HL-60 (cell line): ENCODE data around the gene VNN1.

Source experiments
- DNase-seq, 2 experiments: peaks; one replicate each; pipeline ENCODE4 v3.0.0-alpha.2; 2010 to 2020; ENCODE audit warnings: low read depth in 1 of 2, low spot score in 1 of 2
- H3K27ac ChIP-seq: fragments of 250-450 bp; sonication (Bioruptor Pico); replicated peaks from 2 replicates; pipeline ENCODE4 v1.5.1; 2020; ENCODE audit warnings: mild to moderate bottlenecking, moderate library complexity
- H3K27me3 ChIP-seq: fragments of 250-450 bp; sonication (Bioruptor Pico); 2 replicates; pipeline ENCODE4 v1.5.1; 2021; ENCODE audit warnings: mild to moderate bottlenecking, moderate library complexity; ENCODE audit not compliant: insufficient read depth, poor library complexity, severe bottlenecking
- H3K4me3 ChIP-seq: replicated peaks from 2 replicates; pipeline ENCODE4 v1.5.1; 2011; ENCODE audit warnings: mild to moderate bottlenecking, control low read depth, low read length; ENCODE audit not compliant: insufficient read depth
- CTCF ChIP-seq: IDR thresholded peaks from one replicate; pipeline ENCODE4 v1.5.1; 2011; ENCODE audit warnings: low read length, control low read depth, inconsistent platforms; ENCODE audit not compliant: insufficient read depth
- GABPA ChIP-seq: IDR thresholded peaks from 2 replicates; pipeline ENCODE4 v1.6.1; 2012; ENCODE audit warnings: low read depth
- POLR2AphosphoS5 ChIP-seq: IDR thresholded peaks from 2 replicates; pipeline ENCODE4 v1.6.1; 2012; ENCODE audit warnings: low read depth
- REST ChIP-seq: IDR thresholded peaks from 2 replicates; pipeline ENCODE4 v1.6.1; 2012; ENCODE audit warnings: low read depth; ENCODE audit not compliant: insufficient replicate concordance
- SPI1 ChIP-seq: IDR thresholded peaks from 2 replicates; pipeline ENCODE4 v1.6.1; 2012; ENCODE audit warnings: low read depth, mild to moderate bottlenecking, borderline replicate concordance

Gene VNN1

GRCh38 chr6:132663661-132664060 is 50.2 kb downstream of the VNN1 start:
- TF ChIP-seq POLR2AphosphoS5: no peak
- TF ChIP-seq CTCF: no peak
- TF ChIP-seq SPI1: no peak
- TF ChIP-seq REST: no peak
- no peak for TF ChIP-seq GABPA
- H3K27me3 ChIP-seq: no peaks in the 10 kb centered on the region
- no peak overlapping the region for H3K4me3 ChIP-seq
- no peak for DNase-seq
- no peak overlapping the region for H3K27ac ChIP-seq

GRCh38 chr6:132661906-132662305 is 51.9 kb downstream of the VNN1 start:
- Histone ChIP-seq H3K4me3 (no peak overlapping the region), H3K27me3 (no peaks in the 10 kb centered on the region), H3K27ac (no peak overlapping the region)
- no peak for TF ChIP-seq GABPA
- no peak for TF ChIP-seq POLR2AphosphoS5
- TF ChIP-seq REST: no peak
- no peak for TF ChIP-seq SPI1
- no peak for TF ChIP-seq CTCF
- DNase-seq: no peak

GRCh38 chr6:132659082-132659481 is 54.8 kb downstream of the VNN1 start, which contains the start of gene TAAR1:
TAAR1 (minus strand) TSS chr6:132659182; CDS start chr6:132646003, 13,179 bp downstream.
- Histone ChIP-seq H3K4me3 (no peak within 1 kb of the TSS), H3K27ac (no peak within 1 kb of the TSS), H3K27me3 (no peaks in the 10 kb centered on the region)
- no peak for DNase-seq
- TF ChIP-seq POLR2AphosphoS5 (no peak), GABPA (no peak), SPI1 (no peak), REST (no peak)

- H3K27me3 ChIP-seq: peaks cover 2% of the 10 kb centered on the region
- no peak overlapping the region for H3K27ac ChIP-seq
- no peak overlapping the region for H3K4me3 ChIP-seq
- no peak for DNase-seq
- TF ChIP-seq REST (no peak), CTCF (no peak), GABPA (no peak), SPI1 (no peak)
These were observed 62.8 kb downstream of the VNN1 start for GRCh38 chr6:132651062-132651461.
